PC-9 (cell line): ENCODE data around the gene CNNM3. TPM values are rescaled to one million over a fixed set of nuclear protein-coding genes. Genes with fewer than 3 reads are reported as not detected.

ENCODE experiments used
- Bru-seq: library from RNA; stranded (reverse); fragments of 400-500 nt; gene quantifications from one replicate; lab custom pipeline; 2021; lab: Mats Ljungman, UMichigan
- BruChase-seq, 2 experiments: library from RNA; stranded (reverse); fragments of 400-500 nt; gene quantifications; one replicate each; lab custom pipeline; 2021; lab: Mats Ljungman, UMichigan
- BruUV-seq: library from RNA; stranded (reverse); fragments of 400-500 nt; replicated peaks from 2 replicates; lab custom pipeline; 2021; lab: Mats Ljungman, UMichigan
- CTCF ChIA-PET: fragments of 300-600 bp; sonication (Branson Sonifier 250); formaldehyde crosslinking; loops from one replicate; lab custom pipeline; 2022; ENCODE audit warnings: antibody characterized with exemption; lab: Charles Lee
- POLR2A ChIA-PET: fragments of 300-600 bp; sonication (Branson Sonifier 250); formaldehyde crosslinking; loops from one replicate; lab custom pipeline; 2022; ENCODE audit warnings: antibody characterized with exemption; ENCODE audit not compliant: unreplicated experiment; lab: Charles Lee
- DNase-seq, 2 experiments: peaks; one replicate each; pipeline versions ENCODE4 v3.0.0 to v3.0.0-alpha.2; 2015 to 2022; ENCODE audit warnings: mixed read lengths in 1 of 2
- H2AFZ ChIP-seq: fragments of 200-600 bp; sonication (generic); 2 replicates; pipeline ENCODE4 v1.8.1; 2017; ENCODE audit warnings: antibody characterized with exemption
- H3F3A ChIP-seq: fragments of 200-600 bp; sonication (generic); 2 replicates; pipeline ENCODE4 v1.8.1; 2017; ENCODE audit warnings: antibody characterized with exemption, mild to moderate bottlenecking, low read depth; ENCODE audit not compliant: insufficient read depth
- H3K27ac ChIP-seq: fragments of 200-600 bp; sonication (generic); 2 replicates; pipeline ENCODE4 v1.6.1; 2016; ENCODE audit warnings: mixed run types
- H3K27me3 ChIP-seq: fragments of 200-600 bp; sonication (generic); 2 replicates; pipeline ENCODE4 v1.6.1; 2016; ENCODE audit warnings: low read depth, mixed run types; ENCODE audit not compliant: insufficient read depth
- H3K36me3 ChIP-seq: fragments of 200-600 bp; sonication (generic); 2 replicates; pipeline ENCODE4 v1.6.1; 2016; ENCODE audit warnings: low read depth, mixed run types
- H3K4me1 ChIP-seq: fragments of 200-600 bp; sonication (generic); replicated peaks from 2 replicates; pipeline ENCODE4 v1.6.1; 2016; ENCODE audit warnings: mixed run types; ENCODE audit not compliant: insufficient read depth
- H3K4me2 ChIP-seq: fragments of 200-600 bp; sonication (generic); 2 replicates; pipeline ENCODE4 v1.6.1; 2017; ENCODE audit warnings: mixed run types
- H3K4me3 ChIP-seq: fragments of 200-600 bp; sonication (generic); 2 replicates; pipeline ENCODE4 v1.6.1; 2016; ENCODE audit warnings: mixed run types
- H3K79me2 ChIP-seq: fragments of 200-600 bp; sonication (generic); 2 replicates; pipeline ENCODE4 v1.6.1; 2017; ENCODE audit warnings: low read depth, mixed run types
- H3K9me2 ChIP-seq: fragments of 200-600 bp; sonication (generic); 2 replicates; pipeline ENCODE4 v1.8.1; 2017; ENCODE audit warnings: mild to moderate bottlenecking; ENCODE audit not compliant: insufficient read depth
- H3K9me3 ChIP-seq: fragments of 200-600 bp; sonication (generic); 2 replicates; pipeline ENCODE4 v1.8.1; 2016; ENCODE audit warnings: low read depth; ENCODE audit not compliant: insufficient read depth
- H4K20me1 ChIP-seq: fragments of 200-600 bp; sonication (generic); 2 replicates; pipeline ENCODE4 v1.8.1; 2017; ENCODE audit not compliant: insufficient read depth
- CTCF ChIP-seq: fragments of 200-600 bp; sonication (generic); conservative IDR thresholded peaks from 2 replicates; pipeline ENCODE4 v1.6.1; 2017; ENCODE audit warnings: mixed run types, antibody characterized with exemption, mild to moderate bottlenecking, moderate library complexity
- EZH2 ChIP-seq: fragments of 200-600 bp; sonication (generic); IDR thresholded peaks from 2 replicates; pipeline ENCODE4 v1.8.0; 2017; ENCODE audit warnings: antibody characterized with exemption, low read depth
- intact Hi-C: fragments of 100-400 bp; cut with micrococcal nuclease; formaldehyde crosslinking; loops from one replicate; pipeline ENCODE4 v1.10.0; 2022; ENCODE audit not compliant: unreplicated experiment
- long read RNA-seq: library from polyadenylated mRNA; stranded (forward); transcript quantifications from one replicate; pipeline ENCODE4 v2.0.0, GENCODE V29; 2022
- total RNA-seq: library from RNA; stranded (reverse); gene quantifications from 2 replicates; pipeline ENCODE4 v1.2.3, GENCODE V29; 2021

CNNM3 gene
- total RNA-seq (28.7 and 28.8 TPM in 2 replicates), Bru-seq, nascent RNA (percentile 61 among the genes with signal in this experiment), BruChase-seq, experiment 1, labeled RNA remaining after a 2-hour chase (percentile 65 among the genes with signal in this experiment), BruChase-seq, experiment 2, labeled RNA remaining after a 6-hour chase (percentile 76 among the genes with signal in this experiment)
- long read RNA-seq, transcript CNNM3-201 (8 exons, 3,447 nt) = major isoform, 29 of 55 reads
- long read RNA-seq, partial matches to known transcripts = 0 of 55 reads
- long read RNA-seq, other reads (novel, unspliced or antisense) = 25 of 55 reads

GRCh38 chr2:96816127-96816835 lies at the start of gene CNNM3:
Gene CNNM3 (plus strand): TSS chr2:96816268. CDS start chr2:96816278, 10 bp downstream.
- DNase-seq = peak; percentile 87 to 99
- CTCF ChIA-PET = interaction anchor here (0.6 to 0.8 kb wide), 3 partner anchors 135 to 283 kb away, joined by 3 to 5 read pairs (median 4); no protein-coding TSS in a partner anchor

GRCh38 chr2:96767135-96767871 lies 48.8 kb upstream of the CNNM3 start:
- no TSS peak for BruUV-seq
- Histone ChIP-seq H3K27ac (peak overlapping the region; percentile 71), H3K9me3 (no peaks in the 10 kb centered on the region), H3K4me1 (peaks cover 92% of the 10 kb centered on the region), H3K4me2 (peak overlapping the region; percentile 71), H3K79me2 (peaks cover 86% of the 10 kb centered on the region), H3K9me2 (no peaks in the 10 kb centered on the region), H4K20me1 (no peaks in the 10 kb centered on the region), H3K36me3 (no peaks in the 10 kb centered on the region), H3K4me3 (no peak overlapping the region), H3K27me3 (no peaks in the 10 kb centered on the region), H3F3A (peaks cover 65% of the 10 kb centered on the region), H2AFZ (no peak overlapping the region)
- ChIA-PET CTCF (interaction anchor here (0.6 to 0.7 kb wide), 2 partner anchors 91 to 593 kb away, joined by 3 to 7 read pairs; partner anchors contain the start of gene ANKRD39), POLR2A (no interaction called here)
- intact Hi-C loops = loop anchor here (10.0 kb wide), 1 partner anchor 433 kb away; the partner anchor contains the start of gene NCAPH
- TF ChIP-seq CTCF = no peak
- no peak for TF ChIP-seq EZH2
- DNase-seq = no peak

More at GRCh38 chr2:96816127-96816835, at the start of gene CNNM3:
- Histone ChIP-seq H3K79me2 (peaks cover 39% of the 10 kb centered on the region), H2AFZ (peak within 1 kb of the TSS; percentile 92), H3K27ac (peak within 1 kb of the TSS; percentile 7; the same call in 1 of the 2 replicates), H3K4me2 (peak within 1 kb of the TSS; percentile 99), H3K27me3 (no peaks in the 10 kb centered on the region), H4K20me1 (peaks cover 26% of the 10 kb centered on the region), H3F3A (peaks cover 12% of the 10 kb centered on the region), H3K9me2 (no peaks in the 10 kb centered on the region), H3K4me1 (peaks cover 26% of the 10 kb centered on the region), H3K4me3 (peak within 1 kb of the TSS; percentile 87), H3K9me3 (no peaks in the 10 kb centered on the region), H3K36me3 (0 out of 2 replicates have a peak, but pooled peaks cover under 1% of the 10 kb centered on the region)
- POLR2A ChIA-PET = interaction anchor here (0.5 to 0.6 kb wide), 6 partner anchors 54 to 824 kb away, joined by 3 to 4 read pairs (median 3); no protein-coding TSS in a partner anchor
- no TSS peak for BruUV-seq
- TF ChIP-seq EZH2 (no peak), CTCF (peak; percentile 74)
- intact Hi-C loops = loop anchor here (1.0 to 5.0 kb wide), 7 partner anchors 16 to 297 kb away; partner anchors contain the start of genes ANKRD36 and ANKRD39
